K562 (cell line): ENCODE measurements around the gene RNH1. TPM values are rescaled to one million over a fixed set of nuclear protein-coding genes. Genes with fewer than 3 reads are reported as not detected.

Experiments used
- ATAC-seq: fragments of 200-7000 bp; cut with Tn5 transposase; 3 replicates; pipeline ENCODE4 v1.9.1; 2020; ENCODE audit warnings: moderate library complexity
- BruUV-seq: library from RNA; stranded (reverse); fragments of 400-500 nt; replicated peaks from 2 replicates; lab custom pipeline; 2021; lab: Mats Ljungman, UMichigan
- CTCF ChIA-PET: fragments of 300-600 bp; formaldehyde crosslinking; extraction: SDS; loops from one replicate; lab custom pipeline; 2021; ENCODE audit warnings: low intra/inter-chr PET ratio; lab: Yijun Ruan, JAX
- POLR2A ChIA-PET: fragments of 300-600, 350-650 bp; sonication (Branson Sonifier 250); formaldehyde crosslinking; extraction: SDS; loops from one replicate; lab custom pipeline; 2021; ENCODE audit warnings: antibody characterized with exemption, inconsistent platforms; lab: Yijun Ruan, JAX
- DNase-seq, 4 experiments: peaks; one replicate each; pipeline versions ENCODE4 v3.0.0 to v3.0.0-alpha.2; 2011 to 2018; ENCODE audit warnings: low spot score in 3 of 4, mixed read lengths in 3 of 4; ENCODE audit errors: extremely low read depth in 1 of 4
- FAIRE-seq: peaks from 2 replicates; lab custom pipeline; 2011; peaks lifted over from hg19 to GRCh38; lab: Jason Lieb, UNC
- H2AFZ ChIP-seq: 2 replicates; pipeline ENCODE4 v1.6.0; 2011; ENCODE audit warnings: low read depth, low read length, control low read depth, inconsistent platforms
- H3K27ac ChIP-seq: fragments of 200-600 bp; 3 replicates; pipeline ENCODE4 v1.8.0; 2011; ENCODE audit warnings: low read depth, mild to moderate bottlenecking, control low read depth, inconsistent platforms, low read length, moderate library complexity, mixed read lengths; ENCODE audit errors: extremely low read depth
- H3K27me3 ChIP-seq, 2 experiments: fragments of 300-600 bp in 1 of 2; 2 replicates in 1 of 2; 3 replicates in 1 of 2; pipeline versions ENCODE4 v1.6.0 to v1.8.0; 2011; ENCODE audit warnings: inconsistent platforms in 2 of 2, low read length in 2 of 2, mild to moderate bottlenecking in 1 of 2, mixed read lengths in 1 of 2, moderate library complexity in 1 of 2; ENCODE audit not compliant: control insufficient read depth in 2 of 2, insufficient read depth in 2 of 2
- H3K36me3 ChIP-seq: fragments of 300-600 bp; 3 replicates; pipeline ENCODE4 v1.8.0; 2011; ENCODE audit warnings: mild to moderate bottlenecking, low read length, inconsistent platforms; ENCODE audit not compliant: control insufficient read depth, insufficient read depth
- H3K4me1 ChIP-seq, 2 experiments: fragments of 200-600 bp in 1 of 2; replicated peaks in 1 of 2; 2 replicates in 1 of 2; 3 replicates in 1 of 2; pipeline versions ENCODE4 v1.5.1 to v1.8.0; 2011; ENCODE audit warnings: inconsistent platforms in 2 of 2, low read length in 2 of 2, mild to moderate bottlenecking in 1 of 2, mixed read lengths in 1 of 2, moderate library complexity in 1 of 2; ENCODE audit not compliant: control insufficient read depth in 2 of 2, insufficient read depth in 2 of 2
- H3K4me2 ChIP-seq: 2 replicates; pipeline ENCODE4 v1.6.1; 2011; ENCODE audit warnings: low read length, control low read depth, inconsistent platforms, mixed read lengths; ENCODE audit not compliant: insufficient read depth
- H3K4me3 ChIP-seq: fragments of 200-600 bp; sonication (generic), shearing (Covaris generic); 2 replicates; pipeline ENCODE4 v1.5.1; 2016; ENCODE audit warnings: control low read depth, inconsistent platforms
- H3K79me2 ChIP-seq: fragments of 200-600 bp; 3 replicates; pipeline ENCODE4 v1.8.0; 2011; ENCODE audit warnings: low read length, inconsistent platforms; ENCODE audit not compliant: control insufficient read depth, insufficient read depth
- H3K9ac ChIP-seq, 2 experiments: 2 replicates each; pipeline versions ENCODE4 v1.6.0 to v1.6.1; 2011; ENCODE audit warnings: low read depth in 2 of 2, low read length in 2 of 2, control low read depth in 1 of 2, inconsistent platforms in 1 of 2, mild to moderate bottlenecking in 1 of 2, mixed read lengths in 1 of 2; ENCODE audit not compliant: insufficient read depth in 1 of 2
- H3K9me1 ChIP-seq: one replicate; pipeline ENCODE4 v1.6.0; 2011; ENCODE audit warnings: inconsistent platforms, mild to moderate bottlenecking, low read length, moderate library complexity; ENCODE audit not compliant: control insufficient read depth, insufficient read depth
- H3K9me3 ChIP-seq: replicated peaks from 2 replicates; pipeline ENCODE4 v1.5.1; 2011; ENCODE audit warnings: low read depth, low read length, inconsistent platforms; ENCODE audit not compliant: control insufficient read depth, insufficient read depth
- H4K20me1 ChIP-seq: replicated peaks from 2 replicates; pipeline ENCODE4 v1.6.1; 2011; ENCODE audit warnings: low read length, inconsistent platforms, mixed read lengths; ENCODE audit not compliant: control insufficient read depth, insufficient read depth
- CBFA2T3 ChIP-seq: fragments of 450-650 bp; IDR thresholded peaks from 2 replicates; pipeline ENCODE4 v1.6.1; 2017
- CHD2 ChIP-seq: IDR thresholded peaks from 2 replicates; pipeline ENCODE4 v1.6.1; 2011; ENCODE audit warnings: low read depth, low read length
- EZH2 ChIP-seq: IDR thresholded peaks from 2 replicates; pipeline ENCODE4 v1.6.1; 2012; ENCODE audit warnings: low read depth, mild to moderate bottlenecking, inconsistent platforms, low read length, borderline replicate concordance
- L3MBTL2 ChIP-seq: fragments of 450-650 bp; IDR thresholded peaks from 2 replicates; pipeline ENCODE4 v1.6.1; 2016; ENCODE audit warnings: mild to moderate bottlenecking, moderate library complexity
- MCM7 ChIP-seq, 2 experiments: fragments of 450-650 bp; IDR thresholded peaks; 2 replicates each; pipeline ENCODE4 v1.6.1; 2016 to 2018
- OTX1 ChIP-seq: fragments of 450-650 bp; formaldehyde crosslinking; IDR thresholded peaks from 2 replicates; pipeline ENCODE4 v1.4.0; 2022; ENCODE audit warnings: mild to moderate bottlenecking
- POLR2AphosphoS2 ChIP-seq: IDR thresholded peaks from 2 replicates; pipeline ENCODE4 v1.6.1; 2012; ENCODE audit warnings: low read length, improper control_type of control experiment
- SREBF2 ChIP-seq: sonication (generic); formaldehyde crosslinking; IDR thresholded peaks from 2 replicates; pipeline ENCODE4 v1.4.0; 2020; ENCODE audit warnings: mild to moderate bottlenecking, missing genetic modification reagents
- U2AF2 ChIP-seq: fragments of 200-400 bp; formaldehyde crosslinking; optimal IDR thresholded peaks from 2 replicates; pipeline ENCODE3; 2017; ENCODE audit warnings: low read depth, mild to moderate bottlenecking, low read length
- ZC3H11A ChIP-seq: IDR thresholded peaks from 2 replicates; pipeline ENCODE4 v1.6.1; 2012; ENCODE audit warnings: low read depth, low read length, improper control_type of control experiment
- ZFX ChIP-seq: sonication (generic); formaldehyde crosslinking; IDR thresholded peaks from 2 replicates; pipeline ENCODE4 v1.8.0; 2022; ENCODE audit warnings: mild to moderate bottlenecking, missing genetic modification reagents, moderate library complexity
- ZNF263 ChIP-seq: sonication (generic); formaldehyde crosslinking; IDR thresholded peaks from 2 replicates; pipeline ENCODE4 v1.8.0; 2022; ENCODE audit warnings: mild to moderate bottlenecking, missing genetic modification reagents, borderline replicate concordance
- ZNF830 ChIP-seq: fragments of 250-450 bp; sonication (Bioruptor Pico); IDR thresholded peaks from 2 replicates; pipeline ENCODE4 v1.5.0; 2021; ENCODE audit warnings: mild to moderate bottlenecking
- WGBS: fragments of 100-300 bp; shearing (Covaris generic); methylation state at CpG from one replicate; pipeline ENCODE4 v1.1.6; 2016; ENCODE audit warnings: low coverage, mixed read lengths; ENCODE audit not compliant: insufficient coverage; ENCODE audit errors: missing lambda C conversion rate; 5-methylcytosine and 5-hydroxymethylcytosine counted together
- in situ Hi-C: fragments of 300-500 bp; cut with MboI; formaldehyde crosslinking; loops from 4 replicates; pipeline ENCODE4 v1.15.0; 2018; ENCODE audit warnings: inconsistent platforms, mixed read lengths
- intact Hi-C: fragments of 100-400 bp; cut with micrococcal nuclease; formaldehyde crosslinking; loops from 2 replicates; pipeline ENCODE4 v1.14.2; 2022
- polyA plus RNA-seq, 8 experiments: library from polyadenylated mRNA; depleted of rRNA in 4 of 8; stranded (reverse) in 5 of 8; unstranded in 3 of 8; fragments of >200 nt; fragmentation: Nextera tagmentation in 2 of 8; fragmentation: Illumina TruSeq in 1 of 8; extraction: Ambion mirVana in 2 of 8; extraction: Trizol in 1 of 8; gene quantifications; 2 replicates each; pipeline versions ENCODE4 v1.2.1 to v1.2.3, GENCODE V29; 2011 to 2014; ENCODE audit warnings: inconsistent platforms in 1 of 8, missing spikeins in 1 of 8
- total RNA-seq, 7 experiments: library from RNA; depleted of rRNA in 6 of 7; stranded (reverse); fragments of >200 nt in 6 of 7; fragmentation: Illumina TruSeq in 2 of 7; extraction: Trizol in 2 of 7; gene quantifications; 2 replicates each; pipeline versions ENCODE4 v1.2.1 to v1.2.3, GENCODE V29; 2011 to 2021; ENCODE audit warnings: low replicate concordance in 1 of 7
- TF ChIP-seq, protein P1 (sequence below): fragments of 450-650 bp; IDR thresholded peaks from 2 replicates; pipeline ENCODE4 v1.6.1; 2016; ENCODE audit warnings: missing biosample characterization, missing genetic modification characterization
- TF ChIP-seq, protein P2 (sequence below): fragments of 450-650 bp; IDR thresholded peaks from 2 replicates; pipeline ENCODE4 v1.6.1; 2018; ENCODE audit not compliant: partially characterized antibody

Gene RNH1
- total and polyA plus RNA-seq, 9 of the 15 experiments (the other 6 are each of a cell fraction or from before 2014, with no cell fraction given) = 2.5 to 160 (median 44.3) TPM

DNA sequence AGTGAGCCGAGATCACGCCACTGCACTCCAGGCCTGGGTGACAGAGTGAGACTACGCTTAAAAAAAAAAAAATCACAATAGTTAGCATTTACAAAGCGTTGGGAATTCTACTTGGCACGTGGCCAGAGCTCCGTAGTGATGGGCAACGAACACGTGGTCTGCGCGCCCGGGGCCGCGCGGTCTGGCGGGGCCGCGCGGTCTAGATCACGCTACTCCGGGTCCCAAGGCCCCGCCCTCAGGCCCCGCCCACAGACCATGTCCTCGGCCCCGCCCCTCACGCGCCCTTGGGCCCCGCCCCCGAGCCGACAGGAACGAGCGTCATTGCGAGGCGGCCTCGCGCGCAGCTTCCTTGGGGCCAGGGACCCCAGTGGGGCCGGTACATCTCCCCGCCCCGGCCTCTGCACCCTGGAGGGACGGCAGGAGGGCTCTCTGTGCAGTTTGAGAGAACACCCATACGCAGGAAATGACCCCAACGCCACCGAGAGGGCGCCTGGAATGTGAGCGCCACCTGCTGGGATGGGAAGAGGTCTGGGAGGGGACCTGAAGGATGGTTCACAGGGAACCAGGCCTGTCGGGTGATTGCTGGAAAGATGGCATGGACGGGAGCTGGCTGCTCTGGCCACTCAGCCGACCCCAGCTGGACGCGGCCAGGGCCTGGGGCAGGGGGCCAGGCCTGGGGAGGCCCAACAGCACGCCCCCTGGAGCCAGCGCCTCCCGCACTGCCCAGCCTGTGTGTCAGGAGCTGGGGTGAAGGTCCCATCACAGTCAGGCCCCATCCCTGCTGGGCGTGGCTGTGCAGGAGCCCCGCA, 58.9 kb downstream of the RNH1 start (continued):
- no peak for TF ChIP-seq ZC3H11A
- TF ChIP-seq ZFX (CRISPR knock-in tag) = peak; percentile 88
- TF ChIP-seq L3MBTL2 = peak; percentile 87
- no peak for TF ChIP-seq ZNF830 (CRISPR knock-in tag)
- no peak; the same call in 1 of the 2 replicates for TF ChIP-seq ZNF263 (CRISPR knock-in tag)
- TF ChIP-seq, protein P1, sequence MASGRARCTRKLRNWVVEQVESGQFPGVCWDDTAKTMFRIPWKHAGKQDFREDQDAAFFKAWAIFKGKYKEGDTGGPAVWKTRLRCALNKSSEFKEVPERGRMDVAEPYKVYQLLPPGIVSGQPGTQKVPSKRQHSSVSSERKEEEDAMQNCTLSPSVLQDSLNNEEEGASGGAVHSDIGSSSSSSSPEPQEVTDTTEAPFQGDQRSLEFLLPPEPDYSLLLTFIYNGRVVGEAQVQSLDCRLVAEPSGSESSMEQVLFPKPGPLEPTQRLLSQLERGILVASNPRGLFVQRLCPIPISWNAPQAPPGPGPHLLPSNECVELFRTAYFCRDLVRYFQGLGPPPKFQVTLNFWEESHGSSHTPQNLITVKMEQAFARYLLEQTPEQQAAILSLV = no peak
- TF ChIP-seq MCM7 (IDR thresholded peaks at IDR 0.05) = no peak

DNA sequence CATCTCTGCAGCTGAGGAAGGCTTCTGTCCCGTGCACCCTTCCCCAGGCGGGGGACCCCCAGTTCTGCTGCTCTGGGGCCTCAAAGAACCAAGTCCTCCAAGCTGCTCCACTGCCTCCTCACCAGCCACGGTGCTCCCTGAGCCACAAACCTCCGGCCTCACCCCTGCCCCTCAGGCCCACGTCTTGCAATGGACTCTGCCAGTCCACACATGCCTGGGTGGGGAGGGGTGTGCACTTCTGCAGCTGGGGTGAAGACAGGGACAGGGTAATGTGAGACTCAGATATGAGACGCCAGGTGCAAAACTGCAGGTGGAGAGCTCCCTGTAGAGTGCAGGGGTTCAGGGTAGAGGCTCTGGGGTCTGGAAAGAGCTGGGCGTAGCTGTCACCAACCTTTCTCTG, 60.2 kb downstream of the RNH1 start:
- H3K27ac ChIP-seq = no peak overlapping the region
- 55% methylated on average over 7 of the region's 7 CpGs for WGBS
- no TSS peak for BruUV-seq
- no peaks in the 10 kb centered on the region for H4K20me1 ChIP-seq
- no peak for FAIRE-seq
- ChIA-PET CTCF (no interaction called here), POLR2A (interaction anchor here (0.6 to 1.9 kb wide), 3 partner anchors 13 to 79 kb away, joined by 3 to 6 read pairs (median 4); no protein-coding TSS in a partner anchor)
- H3K4me2 ChIP-seq = no peak overlapping the region
- no peak overlapping the region for H3K4me3 ChIP-seq
- no peak for ATAC-seq
- peaks cover 9% of the 10 kb centered on the region; the same call in 1 of the 3 replicates for H3K36me3 ChIP-seq
- H3K9ac ChIP-seq = peak overlapping the region in 1 of 2 experiments; percentile 87; a peak in 2 of 4 replicates
- H3K9me3 ChIP-seq = no peaks in the 10 kb centered on the region
- in situ Hi-C loops (no loop called here), intact Hi-C loops (loop anchor here (5.0 kb wide), 1 partner anchor 55 kb away; the partner anchor contains the start of gene PKP3)
- H3K27me3 ChIP-seq = no peaks in the 10 kb centered on the region
- TF ChIP-seq U2AF2 (no peak), CHD2 (no peak), EZH2 (no peak), OTX1 (CRISPR knock-in tag) (no peak), SREBF2 (CRISPR knock-in tag) (no peak), CBFA2T3 (peak; percentile 32; the same call in 1 of the 2 replicates), POLR2AphosphoS2 (no peak)
- TF ChIP-seq, protein P2, sequence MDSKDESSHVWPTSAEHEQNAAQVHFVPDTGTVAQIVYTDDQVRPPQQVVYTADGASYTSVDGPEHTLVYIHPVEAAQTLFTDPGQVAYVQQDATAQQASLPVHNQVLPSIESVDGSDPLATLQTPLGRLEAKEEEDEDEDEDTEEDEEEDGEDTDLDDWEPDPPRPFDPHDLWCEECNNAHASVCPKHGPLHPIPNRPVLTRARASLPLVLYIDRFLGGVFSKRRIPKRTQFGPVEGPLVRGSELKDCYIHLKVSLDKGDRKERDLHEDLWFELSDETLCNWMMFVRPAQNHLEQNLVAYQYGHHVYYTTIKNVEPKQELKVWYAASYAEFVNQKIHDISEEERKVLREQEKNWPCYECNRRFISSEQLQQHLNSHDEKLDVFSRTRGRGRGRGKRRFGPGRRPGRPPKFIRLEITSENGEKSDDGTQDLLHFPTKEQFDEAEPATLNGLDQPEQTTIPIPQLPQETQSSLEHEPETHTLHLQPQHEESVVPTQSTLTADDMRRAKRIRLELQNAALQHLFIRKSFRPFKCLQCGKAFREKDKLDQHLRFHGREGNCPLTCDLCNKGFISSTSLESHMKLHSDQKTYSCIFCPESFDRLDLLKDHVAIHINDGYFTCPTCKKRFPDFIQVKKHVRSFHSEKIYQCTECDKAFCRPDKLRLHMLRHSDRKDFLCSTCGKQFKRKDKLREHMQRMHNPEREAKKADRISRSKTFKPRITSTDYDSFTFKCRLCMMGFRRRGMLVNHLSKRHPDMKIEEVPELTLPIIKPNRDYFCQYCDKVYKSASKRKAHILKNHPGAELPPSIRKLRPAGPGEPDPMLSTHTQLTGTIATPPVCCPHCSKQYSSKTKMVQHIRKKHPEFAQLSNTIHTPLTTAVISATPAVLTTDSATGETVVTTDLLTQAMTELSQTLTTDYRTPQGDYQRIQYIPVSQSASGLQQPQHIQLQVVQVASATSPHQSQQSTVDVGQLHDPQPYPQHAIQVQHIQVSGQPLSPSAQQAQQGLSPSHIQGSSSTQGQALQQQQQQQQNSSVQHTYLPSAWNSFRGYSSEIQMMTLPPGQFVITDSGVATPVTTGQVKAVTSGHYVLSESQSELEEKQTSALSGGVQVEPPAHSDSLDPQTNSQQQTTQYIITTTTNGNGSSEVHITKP = peak; percentile 8
- H3K4me1 ChIP-seq = peaks cover 33 to 80% of the 10 kb centered on the region in 2 experiments; a peak in 4 of 5 replicates
- H3K79me2 ChIP-seq = peaks cover 36% of the 10 kb centered on the region
- DNase-seq = no peak
- H2AFZ ChIP-seq = peak overlapping the region; percentile 67
- H3K9me1 ChIP-seq = no peaks in the 10 kb centered on the region
